Activated CD4-positive, alpha-beta memory T cell treated with anti-CD3 and anti-CD28 coated beads for 36 hours (primary cell): ENCODE measurements around the gene SHC3. TPM values are rescaled to one million over a fixed set of nuclear protein-coding genes. Genes with fewer than 3 reads are reported as not detected.

ENCODE experiments used
- CTCF ChIA-PET: fragments of 350-600 bp; sonication (Branson Sonifier 250); formaldehyde crosslinking; loops from one replicate; lab custom pipeline; 2021; ENCODE audit warnings: antibody characterized with exemption, inconsistent platforms; lab: Charles Lee
- POLR2A ChIA-PET: fragments of 350-600 bp; sonication (Branson Sonifier 250); formaldehyde crosslinking; loops from one replicate; lab custom pipeline; 2021; ENCODE audit warnings: antibody characterized with exemption; lab: Charles Lee
- DNase-seq: peaks from one replicate; pipeline ENCODE4 v3.0.0-alpha.2; 2020
- H3K27ac Mint-ChIP-seq: one replicate; pipeline ENCODE4 v1.8.0; 2021; ENCODE audit warnings: mixed read lengths
- H3K27me3 Mint-ChIP-seq: one replicate; pipeline ENCODE4 v1.8.0; 2021; ENCODE audit warnings: mixed read lengths
- H3K36me3 Mint-ChIP-seq: one replicate; pipeline ENCODE4 v1.8.0; 2021; ENCODE audit warnings: mixed read lengths
- H3K4me1 Mint-ChIP-seq: one replicate; pipeline ENCODE4 v1.8.0; 2021; ENCODE audit warnings: low read depth, mixed read lengths
- H3K4me3 Mint-ChIP-seq: one replicate; pipeline ENCODE4 v1.8.0; 2021; ENCODE audit warnings: mild to moderate bottlenecking, mixed read lengths
- H3K9me3 Mint-ChIP-seq: one replicate; pipeline ENCODE4 v1.8.0; 2021; ENCODE audit warnings: mixed read lengths
- intact Hi-C: fragments of 100-400 bp; cut with micrococcal nuclease; formaldehyde crosslinking; loops from one replicate; pipeline ENCODE4 v1.15.1; 2023
- total RNA-seq, 2 experiments: library from RNA; stranded (reverse); gene quantifications; one replicate each; pipeline ENCODE4 v1.2.3, GENCODE V29; 2021

The SHC3 gene
- total RNA-seq, 2 experiments from 2014 or later = not detected

GRCh38 chr9:88998503-88998902, 180.1 kb downstream of the SHC3 start:
- ChIA-PET CTCF (interaction anchor here (1.2 kb wide), 1 partner anchor 405 kb away, joined by 3 read pairs; no protein-coding TSS in a partner anchor), POLR2A (no interaction called here)
- no peaks in the 10 kb centered on the region for H3K9me3 Mint-ChIP-seq
- H3K27me3 Mint-ChIP-seq = peaks cover 24% of the 10 kb centered on the region
- intact Hi-C loops = no loop called here
- DNase-seq = no peak
- H3K4me3 Mint-ChIP-seq = no peak overlapping the region
- H3K36me3 Mint-ChIP-seq = no peaks in the 10 kb centered on the region
- H3K27ac Mint-ChIP-seq = no peak overlapping the region
- peaks cover 2% of the 10 kb centered on the region for H3K4me1 Mint-ChIP-seq

- DNase-seq = no peak
- Mint-ChIP-seq H3K27ac (no peak overlapping the region), H3K4me1 (peaks cover 2% of the 10 kb centered on the region), H3K27me3 (peaks cover 26% of the 10 kb centered on the region), H3K4me3 (no peak overlapping the region), H3K36me3 (no peaks in the 10 kb centered on the region), H3K9me3 (no peaks in the 10 kb centered on the region)
- ChIA-PET CTCF (no interaction called here), POLR2A (no interaction called here)
- intact Hi-C loops = no loop called here
Observed at GRCh38 chr9:88997646-88998045, 181.0 kb downstream of the SHC3 start.

- no peak for DNase-seq
- H3K36me3 Mint-ChIP-seq = no peaks in the 10 kb centered on the region
- no peak overlapping the region for H3K4me3 Mint-ChIP-seq
- H3K4me1 Mint-ChIP-seq = peaks cover 3% of the 10 kb centered on the region
- CTCF ChIA-PET = no interaction called here
- peaks cover 23% of the 10 kb centered on the region for H3K27me3 Mint-ChIP-seq
- intact Hi-C loops = no loop called here
- POLR2A ChIA-PET = no interaction called here
- no peaks in the 10 kb centered on the region for H3K9me3 Mint-ChIP-seq
- H3K27ac Mint-ChIP-seq = no peak overlapping the region
Observed at GRCh38 chr9:88996921-88997235, 181.7 kb downstream of the SHC3 start.

- Mint-ChIP-seq H3K27ac (no peak overlapping the region), H3K36me3 (no peaks in the 10 kb centered on the region), H3K9me3 (no peaks in the 10 kb centered on the region), H3K4me1 (peaks cover 5% of the 10 kb centered on the region), H3K4me3 (no peak overlapping the region), H3K27me3 (peaks cover 22% of the 10 kb centered on the region)
- intact Hi-C loops = no loop called here
- ChIA-PET POLR2A (no interaction called here), CTCF (interaction anchor here (0.8 kb wide), 1 partner anchor 403 kb away, joined by 3 read pairs; no protein-coding TSS in a partner anchor)
- DNase-seq = no peak
Observed at GRCh38 chr9:88996046-88996920, 182.3 kb downstream of the SHC3 start.

GRCh38 chr9:88995627-88996026, 183.0 kb downstream of the SHC3 start:
- Mint-ChIP-seq H3K4me1 (peaks cover 5% of the 10 kb centered on the region), H3K36me3 (no peaks in the 10 kb centered on the region), H3K27ac (no peak overlapping the region), H3K27me3 (peaks cover 24% of the 10 kb centered on the region), H3K9me3 (no peaks in the 10 kb centered on the region), H3K4me3 (no peak overlapping the region)
- ChIA-PET POLR2A (no interaction called here), CTCF (interaction anchor here (0.8 kb wide), 1 partner anchor 402 kb away, joined by 3 read pairs; no protein-coding TSS in a partner anchor)
- DNase-seq = no peak
- intact Hi-C loops = no loop called here

- POLR2A ChIA-PET = no interaction called here
- Mint-ChIP-seq H3K4me3 (no peak overlapping the region), H3K27me3 (peaks cover 24% of the 10 kb centered on the region), H3K36me3 (no peaks in the 10 kb centered on the region), H3K27ac (no peak overlapping the region), H3K9me3 (no peaks in the 10 kb centered on the region), H3K4me1 (peaks cover 6% of the 10 kb centered on the region)
- CTCF ChIA-PET = interaction anchor here (0.8 kb wide), 1 partner anchor 402 kb away, joined by 3 read pairs; no protein-coding TSS in a partner anchor
- no peak for DNase-seq
- intact Hi-C loops = no loop called here
Observed at GRCh38 chr9:88995200-88995577, 183.4 kb downstream of the SHC3 start.

GRCh38 chr9:88994469-88995199, 184.0 kb downstream of the SHC3 start:
- intact Hi-C loops = no loop called here
- peaks cover 9% of the 10 kb centered on the region for H3K4me1 Mint-ChIP-seq
- POLR2A ChIA-PET = no interaction called here
- peaks cover 27% of the 10 kb centered on the region for H3K27me3 Mint-ChIP-seq
- H3K27ac Mint-ChIP-seq = no peak overlapping the region
- no peaks in the 10 kb centered on the region for H3K9me3 Mint-ChIP-seq
- no peaks in the 10 kb centered on the region for H3K36me3 Mint-ChIP-seq
- no peak overlapping the region for H3K4me3 Mint-ChIP-seq
- no peak for DNase-seq
- CTCF ChIA-PET = no interaction called here

- H3K36me3 Mint-ChIP-seq = no peaks in the 10 kb centered on the region
- POLR2A ChIA-PET = no interaction called here
- no peaks in the 10 kb centered on the region for H3K9me3 Mint-ChIP-seq
- CTCF ChIA-PET = no interaction called here
- intact Hi-C loops = no loop called here
- DNase-seq = no peak
- peaks cover 16% of the 10 kb centered on the region for H3K4me1 Mint-ChIP-seq
- H3K27ac Mint-ChIP-seq = no peak overlapping the region
- peaks cover 32% of the 10 kb centered on the region for H3K27me3 Mint-ChIP-seq
- H3K4me3 Mint-ChIP-seq = no peak overlapping the region
Observed at GRCh38 chr9:88993871-88994460, 184.7 kb downstream of the SHC3 start.

GRCh38 chr9:88993327-88993726, 185.3 kb downstream of the SHC3 start:
- peaks cover 38% of the 10 kb centered on the region for H3K27me3 Mint-ChIP-seq
- DNase-seq = no peak

GRCh38 chr9:88992556-88992955, 186.1 kb downstream of the SHC3 start:
- DNase-seq = peak; percentile 3
- CTCF ChIA-PET = no interaction called here
- H3K36me3 Mint-ChIP-seq = no peaks in the 10 kb centered on the region
- intact Hi-C loops = no loop called here
- POLR2A ChIA-PET = no interaction called here
- no peak overlapping the region for H3K4me3 Mint-ChIP-seq
- no peaks in the 10 kb centered on the region for H3K9me3 Mint-ChIP-seq
- H3K4me1 Mint-ChIP-seq = peaks cover 26% of the 10 kb centered on the region
- H3K27me3 Mint-ChIP-seq = peaks cover 40% of the 10 kb centered on the region
- no peak overlapping the region for H3K27ac Mint-ChIP-seq

More at GRCh38 chr9:88993327-88993726, 185.3 kb downstream of the SHC3 start:
- no peak overlapping the region for H3K4me3 Mint-ChIP-seq
- ChIA-PET CTCF (no interaction called here), POLR2A (no interaction called here)
- H3K27ac Mint-ChIP-seq = no peak overlapping the region
- peaks cover 22% of the 10 kb centered on the region for H3K4me1 Mint-ChIP-seq
- intact Hi-C loops = no loop called here
- H3K9me3 Mint-ChIP-seq = no peaks in the 10 kb centered on the region
- no peaks in the 10 kb centered on the region for H3K36me3 Mint-ChIP-seq

GRCh38 chr9:88991066-88992034, 187.3 kb downstream of the SHC3 start, which contains the start of gene S1PR3:
Gene S1PR3, plus strand, starts transcription at chr9:88991468. Its CDS starts 9,733 bp downstream, at chr9:89001201.
- H3K36me3 Mint-ChIP-seq = no peaks in the 10 kb centered on the region
- CTCF ChIA-PET = no interaction called here
- peaks cover 46% of the 10 kb centered on the region for H3K27me3 Mint-ChIP-seq
- peak; percentile 49 for DNase-seq
- no peaks in the 10 kb centered on the region for H3K9me3 Mint-ChIP-seq
- H3K4me3 Mint-ChIP-seq = peak within 1 kb of the TSS; percentile 59
- H3K4me1 Mint-ChIP-seq = peaks cover 29% of the 10 kb centered on the region
- POLR2A ChIA-PET = no interaction called here
- intact Hi-C loops = no loop called here
- no peak within 1 kb of the TSS for H3K27ac Mint-ChIP-seq
